Activated CD8-positive, alpha-beta T cell treated with anti-CD3 and anti-CD28 coated beads for 36 hours (primary cell): ENCODE results near the gene B3GNT3. TPM values are rescaled to one million over a fixed set of nuclear protein-coding genes. Genes with fewer than 3 reads are reported as not detected.
A peak's percentile ranks its signal among the peaks of the same experiment; 100 is the strongest.

Experiments
- ATAC-seq: fragments of 200-7000 bp; cut with Tn5 transposase; one replicate; pipeline ENCODE4 v1.10.0; 2021; ENCODE audit warnings: mild to moderate bottlenecking, moderate library complexity
- CTCF ChIA-PET: fragments of 350-600 bp; sonication (Branson Sonifier 250); formaldehyde crosslinking; loops from one replicate; lab custom pipeline; 2021; ENCODE audit warnings: antibody characterized with exemption; lab: Charles Lee
- POLR2A ChIA-PET: fragments of 350-600 bp; sonication (Branson Sonifier 250); formaldehyde crosslinking; loops from one replicate; lab custom pipeline; 2021; ENCODE audit warnings: antibody characterized with exemption; lab: Charles Lee
- DNase-seq: peaks from one replicate; pipeline ENCODE4 v3.0.0-alpha.2; 2020
- H3K27ac Mint-ChIP-seq: one replicate; pipeline ENCODE4 v1.8.0; 2021; ENCODE audit warnings: mild to moderate bottlenecking, mixed read lengths
- H3K27me3 Mint-ChIP-seq: one replicate; pipeline ENCODE4 v1.8.0; 2021; ENCODE audit warnings: mixed read lengths
- H3K36me3 Mint-ChIP-seq: one replicate; pipeline ENCODE4 v1.8.0; 2021; ENCODE audit warnings: low read depth, mixed read lengths
- H3K4me1 Mint-ChIP-seq: one replicate; pipeline ENCODE4 v1.8.0; 2021; ENCODE audit warnings: low read depth, mixed read lengths
- H3K4me3 Mint-ChIP-seq: one replicate; pipeline ENCODE4 v1.8.0; 2021; ENCODE audit warnings: mild to moderate bottlenecking, moderate library complexity, mixed read lengths
- H3K9me3 Mint-ChIP-seq: one replicate; pipeline ENCODE4 v1.8.0; 2021; ENCODE audit warnings: mixed read lengths
- intact Hi-C: fragments of 100-400 bp; cut with micrococcal nuclease; formaldehyde crosslinking; loops from one replicate; pipeline ENCODE4 v1.10.0; 2022
- total RNA-seq, 2 experiments: library from RNA; stranded (reverse); gene quantifications; one replicate each; pipeline ENCODE4 v1.2.3, GENCODE V29; 2021
- TF ChIP-seq, protein P1 (sequence below): fragments of 200-600 bp; IDR thresholded peaks from one replicate; pipeline ENCODE4 v1.8.0; 2022; ENCODE audit warnings: antibody characterized with exemption, mild to moderate bottlenecking

B3GNT3 gene
- total RNA-seq, 2 experiments from 2014 or later: 0.20 TPM; not detected in 1

DNA sequence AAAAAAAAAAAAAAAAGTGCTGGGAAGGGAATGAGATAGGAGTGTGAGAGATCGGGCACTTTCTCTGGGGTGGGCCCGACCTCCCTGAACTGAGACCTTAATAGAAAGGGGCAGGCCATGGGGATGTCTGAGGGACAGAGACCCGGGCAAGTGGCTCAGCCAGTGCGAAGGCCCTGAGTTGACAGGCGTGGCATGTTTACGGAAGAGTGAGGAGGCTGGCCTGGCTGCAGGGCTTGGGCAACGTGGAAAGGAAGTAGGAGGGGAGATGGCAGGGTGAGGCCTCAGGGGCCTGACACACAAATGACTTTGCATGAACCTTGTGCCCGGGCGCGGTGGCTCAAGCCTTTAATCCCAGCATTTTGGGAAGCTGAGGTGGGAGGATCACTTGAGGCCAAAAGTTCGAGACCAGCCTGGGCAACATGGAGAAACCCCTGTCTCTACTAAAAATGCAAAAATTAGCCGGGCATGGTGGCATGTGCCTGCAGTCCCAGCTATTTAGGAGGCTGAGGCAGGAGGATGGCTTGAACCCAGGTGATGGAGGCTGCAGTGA lies 29.8 kb upstream of the B3GNT3 start:
- POLR2A ChIA-PET: interaction anchor here (1.2 kb wide), 1 partner anchor 14 kb away, joined by 3 read pairs; the partner anchor contains the start of gene FCHO1
- ATAC-seq (no peak), DNase-seq (no peak)
- Mint-ChIP-seq H3K4me1 (peaks cover 10% of the 10 kb centered on the region), H3K27ac (no peak overlapping the region), H3K9me3 (no peaks in the 10 kb centered on the region), H3K27me3 (no peaks in the 10 kb centered on the region), H3K4me3 (no peak overlapping the region), H3K36me3 (peaks cover 36% of the 10 kb centered on the region)
- TF ChIP-seq, protein P1, sequence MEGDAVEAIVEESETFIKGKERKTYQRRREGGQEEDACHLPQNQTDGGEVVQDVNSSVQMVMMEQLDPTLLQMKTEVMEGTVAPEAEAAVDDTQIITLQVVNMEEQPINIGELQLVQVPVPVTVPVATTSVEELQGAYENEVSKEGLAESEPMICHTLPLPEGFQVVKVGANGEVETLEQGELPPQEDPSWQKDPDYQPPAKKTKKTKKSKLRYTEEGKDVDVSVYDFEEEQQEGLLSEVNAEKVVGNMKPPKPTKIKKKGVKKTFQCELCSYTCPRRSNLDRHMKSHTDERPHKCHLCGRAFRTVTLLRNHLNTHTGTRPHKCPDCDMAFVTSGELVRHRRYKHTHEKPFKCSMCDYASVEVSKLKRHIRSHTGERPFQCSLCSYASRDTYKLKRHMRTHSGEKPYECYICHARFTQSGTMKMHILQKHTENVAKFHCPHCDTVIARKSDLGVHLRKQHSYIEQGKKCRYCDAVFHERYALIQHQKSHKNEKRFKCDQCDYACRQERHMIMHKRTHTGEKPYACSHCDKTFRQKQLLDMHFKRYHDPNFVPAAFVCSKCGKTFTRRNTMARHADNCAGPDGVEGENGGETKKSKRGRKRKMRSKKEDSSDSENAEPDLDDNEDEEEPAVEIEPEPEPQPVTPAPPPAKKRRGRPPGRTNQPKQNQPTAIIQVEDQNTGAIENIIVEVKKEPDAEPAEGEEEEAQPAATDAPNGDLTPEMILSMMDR: no peak
- CTCF ChIA-PET: interaction anchor here (1.3 to 1.8 kb wide), 2 partner anchors 11 to 18 kb away, joined by 3 to 9 read pairs; no protein-coding TSS in a partner anchor
- intact Hi-C loops: no loop called here

DNA sequence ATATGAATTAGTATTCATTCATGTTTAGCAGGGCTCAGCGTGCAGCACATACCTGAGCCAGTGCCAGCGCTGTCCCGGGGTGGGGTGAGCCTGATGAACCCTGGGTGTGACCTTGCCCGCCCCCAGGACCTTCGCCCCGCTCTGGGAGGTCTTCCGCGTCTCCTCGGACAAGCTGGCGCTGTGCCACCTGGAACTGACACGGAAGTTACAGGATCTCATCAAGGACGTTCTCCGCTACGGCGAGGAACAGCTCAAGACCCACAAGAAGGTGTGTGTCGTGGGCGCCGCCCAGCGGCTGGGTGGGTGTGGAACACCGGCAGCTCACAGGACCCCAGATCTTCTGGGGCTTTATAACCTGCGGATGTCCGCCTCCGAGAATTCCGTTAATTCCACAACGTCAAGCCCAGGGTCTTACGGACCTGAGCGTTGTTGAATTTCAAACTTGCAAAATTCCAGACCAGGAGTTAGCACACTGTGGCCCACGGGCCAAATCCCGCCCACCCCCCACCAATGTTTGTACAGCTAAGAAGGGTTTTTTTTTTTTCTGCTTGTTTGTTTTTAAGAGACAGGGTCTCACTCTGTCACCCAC lies 28.3 kb upstream of the B3GNT3 start:
- peaks cover 2% of the 10 kb centered on the region for H3K4me1 Mint-ChIP-seq
- CTCF ChIA-PET: interaction anchor here (1.0 to 2.7 kb wide), 14 partner anchors 8 to 161 kb away, joined by 3 to 36 read pairs (median 4); partner anchors contain the start of gene MAP1S
- TF ChIP-seq, protein P1: peak; percentile 46
- H3K27me3 Mint-ChIP-seq: no peaks in the 10 kb centered on the region
- no peak overlapping the region for H3K4me3 Mint-ChIP-seq
- DNase-seq: peak; percentile 66
- ATAC-seq: peak; percentile 58
- H3K27ac Mint-ChIP-seq: no peak overlapping the region
- peaks cover 36% of the 10 kb centered on the region for H3K36me3 Mint-ChIP-seq
- POLR2A ChIA-PET: interaction anchor here (0.6 to 1.4 kb wide), 2 partner anchors 16 to 29 kb away, joined by 3 read pairs; no protein-coding TSS in a partner anchor
- intact Hi-C loops: no loop called here
- no peaks in the 10 kb centered on the region for H3K9me3 Mint-ChIP-seq

DNA sequence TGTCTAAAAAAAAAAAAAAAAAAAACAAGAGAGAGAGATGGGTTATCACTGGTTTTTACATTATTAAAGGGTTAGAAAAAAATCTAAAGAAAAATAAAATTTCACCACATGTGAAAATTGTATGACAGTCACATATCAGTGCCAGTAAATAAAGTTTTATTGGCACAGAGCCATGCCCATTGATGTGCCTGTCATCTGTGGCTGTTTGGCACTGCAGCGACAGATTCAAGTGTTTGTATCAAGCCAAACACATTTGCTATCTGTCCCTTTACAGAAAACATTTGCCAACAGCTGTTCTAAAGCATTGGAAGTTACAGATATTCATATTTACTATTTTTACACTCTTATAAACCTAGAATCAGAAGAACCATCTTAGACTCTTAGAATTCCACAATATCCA lies 27.4 kb upstream of the B3GNT3 start:
- Mint-ChIP-seq H3K9me3 (no peaks in the 10 kb centered on the region), H3K4me1 (peaks cover 2% of the 10 kb centered on the region), H3K27me3 (no peaks in the 10 kb centered on the region), H3K36me3 (peaks cover 38% of the 10 kb centered on the region), H3K4me3 (no peak overlapping the region), H3K27ac (no peak overlapping the region)
- CTCF ChIA-PET: interaction anchor here (1.6 to 2.7 kb wide), 4 partner anchors 16 to 88 kb away, joined by 4 to 36 read pairs (median 4); no protein-coding TSS in a partner anchor
- POLR2A ChIA-PET: no interaction called here
- DNase-seq (no peak), ATAC-seq (no peak)
- intact Hi-C loops: no loop called here
- TF ChIP-seq, protein P1: no peak

DNA sequence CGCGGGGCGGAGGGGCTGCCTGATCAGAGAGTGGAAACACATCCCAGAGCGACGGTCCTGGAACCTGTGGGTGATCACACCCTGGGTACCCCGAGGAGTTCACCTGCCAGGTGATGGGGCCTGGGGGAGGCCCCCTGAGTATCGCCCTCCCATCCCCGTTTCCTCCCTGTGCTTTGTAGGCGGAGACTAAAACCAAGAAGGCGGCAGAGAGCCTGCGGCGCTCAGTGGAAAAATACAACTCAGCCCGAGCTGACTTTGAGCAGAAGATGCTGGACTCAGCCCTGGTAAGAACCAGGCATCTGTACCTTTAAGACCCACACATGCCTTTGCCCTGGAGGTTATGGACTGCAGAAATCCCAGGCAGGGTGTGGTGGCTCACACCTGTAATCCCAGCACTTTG lies 24.3 kb upstream of the B3GNT3 start:
- H3K4me1 Mint-ChIP-seq: peaks cover 6% of the 10 kb centered on the region
- no peaks in the 10 kb centered on the region for H3K27me3 Mint-ChIP-seq
- no peak overlapping the region for H3K27ac Mint-ChIP-seq
- intact Hi-C loops: no loop called here
- CTCF ChIA-PET: no interaction called here
- no peak overlapping the region for H3K4me3 Mint-ChIP-seq
- H3K9me3 Mint-ChIP-seq: no peaks in the 10 kb centered on the region
- ATAC-seq: no peak
- POLR2A ChIA-PET: no interaction called here
- peaks cover 33% of the 10 kb centered on the region for H3K36me3 Mint-ChIP-seq
- no peak for DNase-seq
- TF ChIP-seq, protein P1: no peak

DNA sequence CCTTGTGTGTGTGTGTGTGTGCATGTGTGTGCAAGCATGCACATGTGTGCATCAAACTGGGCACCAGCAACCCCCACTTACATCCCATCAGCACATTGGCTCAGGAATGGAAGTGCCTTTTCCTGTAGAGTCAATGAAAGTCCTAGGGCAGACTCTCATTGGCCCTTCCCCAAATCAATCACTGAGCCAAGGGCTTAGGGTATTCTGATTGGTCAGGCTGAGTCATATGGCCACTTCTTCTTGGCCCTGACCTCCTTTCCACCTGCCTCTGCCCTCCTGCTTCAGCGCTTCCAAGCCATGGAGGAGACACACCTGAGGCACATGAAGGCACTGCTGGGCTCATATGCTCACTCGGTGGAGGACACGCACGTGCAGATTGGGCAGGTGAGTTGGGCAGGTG lies 22.8 kb upstream of the B3GNT3 start:
- no peak overlapping the region for H3K27ac Mint-ChIP-seq
- peaks cover 18% of the 10 kb centered on the region for H3K4me1 Mint-ChIP-seq
- DNase-seq (peak; percentile 37), ATAC-seq (no peak)
- peaks cover 35% of the 10 kb centered on the region for H3K36me3 Mint-ChIP-seq
- no peaks in the 10 kb centered on the region for H3K9me3 Mint-ChIP-seq
- H3K27me3 Mint-ChIP-seq: no peaks in the 10 kb centered on the region
- intact Hi-C loops: no loop called here
- H3K4me3 Mint-ChIP-seq: no peak overlapping the region
- TF ChIP-seq, protein P1: no peak
- POLR2A ChIA-PET: no interaction called here
- CTCF ChIA-PET: interaction anchor here (1.0 to 1.4 kb wide), 3 partner anchors 12 to 68 kb away, joined by 3 to 4 read pairs (median 3); no protein-coding TSS in a partner anchor
